Measurements from ENCODE around the gene PALLD.

The PALLD gene

GRCh38 chr4:168920441-168921065 lies 423.7 kb downstream of the PALLD start:
- no peak for TF ChIP-seq CTCF (IDR thresholded peaks at IDR 0.05)
- no peak for DNase-seq (ENCODE audit: low spot score)
- H3K27ac ChIP-seq = peak overlapping the region in 1 of 2 donors; percentile 64
- H3K4me3 ChIP-seq = no peak overlapping the region

DNA sequence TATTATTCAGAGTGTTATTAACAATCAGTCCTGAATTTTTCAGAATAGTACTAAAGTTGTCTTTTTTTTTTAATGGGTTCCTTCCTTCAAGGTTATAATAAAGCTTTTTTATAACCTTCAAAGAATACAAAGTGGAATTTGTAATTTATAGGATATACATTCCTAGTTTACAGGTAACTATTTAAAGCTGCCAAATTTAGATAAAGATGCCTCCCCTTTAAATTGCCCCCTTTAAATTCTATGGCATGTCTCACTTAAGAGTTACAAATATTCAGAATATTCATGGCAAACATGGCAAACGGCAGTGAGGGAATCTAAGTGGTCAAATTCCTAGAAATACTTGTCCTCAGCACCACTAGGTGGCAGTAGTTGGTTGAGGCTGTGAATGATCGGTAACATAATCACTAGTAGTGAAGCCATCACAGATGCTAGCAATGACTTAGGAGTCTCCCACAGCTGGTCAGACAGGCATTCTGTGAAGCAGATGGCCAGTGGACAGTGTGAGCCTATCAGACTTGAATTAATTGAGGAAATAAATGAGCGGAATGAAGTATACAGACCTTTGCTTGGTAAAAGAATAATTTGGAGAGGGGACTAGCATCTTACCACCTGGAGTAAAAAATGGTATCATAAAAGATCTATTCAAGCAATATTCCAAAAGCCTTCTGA lies 426.8 kb downstream of the PALLD start:
- peak; percentile 52 for TF ChIP-seq CTCF (IDR thresholded peaks at IDR 0.05)
- H3K4me3 ChIP-seq = no peak overlapping the region
- DNase-seq (ENCODE audit: low spot score) = no peak
- no peak overlapping the region for H3K27ac ChIP-seq

- Histone ChIP-seq H3K27ac (no peak overlapping the region), H3K4me3 (no peak overlapping the region)
- DNase-seq (ENCODE audit: low spot score) = no peak
- no peak for TF ChIP-seq CTCF (IDR thresholded peaks at IDR 0.05)
Observed at GRCh38 chr4:168924667-168925066, 427.8 kb downstream of the PALLD start.

DNA sequence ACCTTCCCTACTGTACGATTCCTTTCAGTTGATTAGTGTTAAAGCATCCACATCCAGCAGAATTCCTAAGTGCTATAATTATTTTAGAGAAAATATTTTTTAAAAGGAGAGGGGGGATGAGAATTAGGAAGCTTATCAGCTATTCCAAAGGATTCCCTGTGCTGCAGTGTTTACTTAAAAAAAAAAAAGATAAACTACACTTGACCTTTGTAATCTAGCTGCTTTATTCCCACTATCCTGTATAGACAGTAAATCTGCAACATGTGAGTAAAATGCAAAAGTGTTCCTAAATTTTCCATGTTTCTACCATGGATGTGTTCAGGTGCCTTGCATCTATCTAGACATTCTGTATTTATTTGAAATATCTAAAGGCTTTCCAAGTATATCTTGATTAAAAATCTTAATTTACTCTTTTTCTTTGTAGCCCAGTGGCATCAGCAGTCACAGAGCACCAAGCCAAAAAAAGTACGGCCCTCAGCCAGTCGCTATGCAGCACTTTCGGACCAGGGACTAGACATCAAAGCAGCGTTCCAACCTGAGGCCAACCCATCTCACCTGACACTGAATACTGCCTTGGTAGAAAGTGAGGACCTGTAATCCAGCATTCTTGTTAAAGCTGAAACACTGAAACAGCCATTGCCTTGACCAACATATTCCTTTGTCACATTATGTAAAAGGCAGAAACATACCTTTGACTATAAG lies 429.1 kb downstream of the PALLD start:
- no peak overlapping the region for H3K27ac ChIP-seq
- H3K4me3 ChIP-seq = no peak overlapping the region
- DNase-seq (ENCODE audit: low spot score) = no peak
- no peak for TF ChIP-seq CTCF (IDR thresholded peaks at IDR 0.05)

GRCh38 chr4:168928346-168928745 lies 431.5 kb downstream of the PALLD start:
- H3K27ac ChIP-seq = no peak overlapping the region
- H3K4me3 ChIP-seq = no peak overlapping the region
- no peak for TF ChIP-seq CTCF (IDR thresholded peaks at IDR 0.05)
- DNase-seq (ENCODE audit: low spot score) = no peak

DNA sequence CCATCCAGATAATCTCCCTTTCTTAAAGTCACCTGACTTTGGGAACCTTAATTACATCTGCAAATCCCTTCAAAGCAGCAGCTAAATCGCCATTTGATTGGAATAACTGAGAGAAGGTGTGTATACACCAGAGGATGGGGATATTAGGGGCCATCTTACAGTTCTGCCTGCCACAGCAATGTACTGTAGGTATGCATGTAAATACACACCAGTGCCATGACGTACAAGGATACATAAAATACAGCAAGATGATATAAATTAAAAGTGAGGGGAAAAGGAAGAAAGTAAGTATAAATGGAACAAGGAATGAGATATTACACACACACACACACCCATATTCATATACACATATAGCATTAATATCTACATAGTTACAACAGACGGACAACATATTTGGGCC lies 432.0 kb downstream of the PALLD start:
- no peak overlapping the region for H3K4me3 ChIP-seq
- no peak for TF ChIP-seq CTCF (IDR thresholded peaks at IDR 0.05)
- no peak overlapping the region for H3K27ac ChIP-seq
- no peak for DNase-seq (ENCODE audit: low spot score)

Data from coronary artery (tissue), 2 donors.